D721Med (cell line): ENCODE data around the gene ULK4.

ENCODE experiments used
- DNase-seq: peaks from one replicate; pipeline ENCODE4 v3.0.0; 2011; ENCODE audit warnings: low spot score; ENCODE audit not compliant: insufficient read length
- FAIRE-seq: peaks from 2 replicates; lab custom pipeline; 2011; peaks lifted over from hg19 to GRCh38; lab: Jason Lieb, UNC
- CTCF ChIP-seq: IDR thresholded peaks from 2 replicates; pipeline ENCODE4 v1.5.1; 2012; ENCODE audit warnings: mild to moderate bottlenecking, control low read depth; ENCODE audit not compliant: insufficient read depth; ENCODE audit errors: missing control alignments

Gene ULK4

GRCh38 chr3:41223078-41223477, 738.8 kb downstream of the ULK4 start:
- DNase-seq: no peak
- TF ChIP-seq CTCF: no peak
- FAIRE-seq: no peak

DNA sequence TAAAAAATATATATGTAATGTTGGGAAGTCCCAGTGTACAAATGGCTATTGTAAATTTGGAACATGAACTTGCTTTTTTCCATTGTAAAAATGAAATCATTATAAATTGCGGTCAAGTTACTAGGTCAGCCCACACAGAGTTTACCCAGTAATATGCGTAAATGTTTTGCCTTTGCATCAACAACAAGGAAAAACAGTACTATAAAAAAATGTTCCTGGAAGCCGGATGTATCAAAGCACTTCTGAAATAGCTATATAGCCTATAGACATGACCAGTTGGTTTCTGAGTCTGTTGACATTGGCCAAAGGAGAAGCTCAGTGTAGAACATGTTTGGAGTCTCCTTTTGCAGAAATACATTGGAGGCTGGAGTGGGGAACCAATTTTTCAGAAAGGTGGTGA, 739.4 kb downstream of the ULK4 start:
- no peak for TF ChIP-seq CTCF
- FAIRE-seq (no peak), DNase-seq (no peak)

DNA sequence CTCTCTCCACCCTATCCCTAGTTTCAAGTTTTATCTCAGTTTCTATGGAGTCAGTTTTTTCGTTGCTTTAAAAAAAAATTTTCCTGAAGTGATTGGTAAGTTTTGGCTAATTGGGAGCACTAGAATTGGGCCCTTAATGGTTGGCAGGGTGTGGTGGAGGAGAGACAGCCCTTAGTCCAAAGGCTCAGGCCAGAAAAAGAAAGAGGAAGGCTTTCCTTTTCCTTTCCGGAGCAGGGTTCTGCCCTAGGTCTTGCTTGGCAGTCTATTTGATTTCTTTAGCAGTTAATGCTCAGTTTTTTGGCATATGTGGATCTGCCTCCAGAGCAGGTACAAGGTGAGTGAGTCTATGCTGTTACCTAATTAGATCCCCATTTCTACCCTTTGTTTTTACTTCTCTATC, 739.9 kb downstream of the ULK4 start:
- DNase-seq (no peak), FAIRE-seq (no peak)
- TF ChIP-seq CTCF: no peak

DNA sequence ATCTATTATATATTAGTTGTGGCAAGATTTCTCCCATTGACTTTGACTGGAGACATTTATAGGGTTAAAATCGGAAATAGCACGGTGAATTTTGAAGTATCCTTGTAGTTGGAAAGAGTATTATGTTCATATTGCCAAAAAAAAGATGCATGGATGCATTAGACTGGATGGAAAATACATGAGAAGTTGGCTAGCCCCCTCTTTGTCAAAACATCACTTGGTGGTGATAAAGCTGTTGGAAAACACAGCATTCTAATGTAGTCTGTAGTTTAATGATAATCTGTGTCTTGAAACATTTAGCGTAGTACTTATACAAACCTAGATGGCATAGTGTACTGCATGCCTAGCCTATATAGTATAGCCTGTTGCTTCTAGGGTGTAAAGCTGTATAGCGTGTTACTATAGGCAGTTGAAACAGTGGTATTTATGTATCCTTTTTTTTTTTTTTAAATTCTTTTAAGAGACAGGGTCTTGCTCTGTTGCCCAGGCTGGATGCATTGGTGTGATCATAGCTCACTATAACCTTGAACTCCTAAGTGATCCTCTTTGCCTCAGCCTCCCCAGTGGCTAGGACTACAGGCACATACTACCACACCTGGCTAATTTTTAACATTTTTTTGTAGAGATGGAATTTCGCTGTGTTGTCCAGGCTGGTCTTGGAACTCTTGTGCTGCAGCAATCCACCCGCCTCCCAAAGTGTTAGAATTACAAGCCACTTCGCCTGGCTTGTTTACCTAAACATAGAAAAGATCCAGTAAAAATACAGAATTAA, 740.8 kb downstream of the ULK4 start:
- TF ChIP-seq CTCF: no peak
- FAIRE-seq: no peak
- no peak for DNase-seq

DNA sequence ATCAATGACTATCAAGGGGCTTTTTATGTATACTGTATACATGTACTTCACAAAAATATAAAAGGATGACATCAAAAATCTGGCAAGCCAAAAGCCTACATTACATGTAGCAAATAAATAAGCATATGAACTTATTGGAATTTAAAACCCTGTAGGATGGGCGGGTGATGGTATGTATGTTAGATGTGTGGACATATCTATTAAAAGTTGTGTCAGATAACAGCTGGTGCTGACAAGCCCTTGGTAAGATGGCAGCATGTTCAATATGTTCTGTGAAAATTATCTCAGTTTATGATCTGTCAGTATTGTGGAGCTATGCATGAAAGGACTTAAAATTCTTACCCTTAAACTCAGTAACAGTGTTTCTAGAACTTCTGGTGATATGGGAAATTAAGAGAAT, 742.5 kb downstream of the ULK4 start:
- FAIRE-seq: no peak
- no peak for TF ChIP-seq CTCF
- no peak for DNase-seq

DNA sequence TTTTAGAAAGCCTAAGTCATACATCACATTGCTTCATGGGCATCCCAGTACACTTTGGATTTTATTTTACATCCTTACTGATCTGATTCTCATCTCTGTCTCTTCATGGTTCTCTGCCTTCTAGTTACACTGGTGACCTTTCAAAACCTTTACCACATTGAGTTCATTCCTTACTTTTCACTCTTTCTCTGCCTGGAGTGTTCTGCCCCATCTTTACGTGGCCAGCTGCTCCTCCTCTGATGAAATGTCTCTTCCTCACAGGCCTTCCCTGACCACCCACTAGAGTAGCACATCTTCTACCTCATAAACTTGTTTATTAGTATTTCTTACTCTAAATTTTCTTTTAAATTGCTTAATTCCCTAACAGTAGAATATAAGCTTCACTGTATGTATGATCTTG, 744.9 kb downstream of the ULK4 start:
- no peak for TF ChIP-seq CTCF
- DNase-seq (no peak), FAIRE-seq (no peak)

- no peak for FAIRE-seq
- TF ChIP-seq CTCF: no peak
These were observed 745.5 kb downstream of the ULK4 start for GRCh38 chr3:41216422-41216821.

More at GRCh38 chr3:41216422-41216821, 745.5 kb downstream of the ULK4 start:
- no peak for DNase-seq
